Neural cell (in vitro differentiated cells): ENCODE data around the gene GGTLC1.

ENCODE experiments used
- CTCF ChIP-seq: fragments of 450-650 bp; IDR thresholded peaks from 2 replicates; pipeline ENCODE4 v1.5.1; 2014; ENCODE audit warnings: antibody characterized with exemption, mild to moderate bottlenecking, moderate library complexity; ENCODE audit not compliant: poor library complexity, severe bottlenecking
- EP300 ChIP-seq: fragments of 450-650 bp; conservative IDR thresholded peaks from 2 replicates; pipeline ENCODE4 v1.6.1; 2014; ENCODE audit warnings: antibody characterized with exemption, mild to moderate bottlenecking, moderate library complexity; ENCODE audit not compliant: poor library complexity, severe bottlenecking
- EZH2 ChIP-seq: fragments of 200-600, 300-800 bp; shearing (Covaris generic), sonication (generic); IDR thresholded peaks from 2 replicates; pipeline ENCODE4 v1.6.1; 2014; ENCODE audit warnings: antibody characterized with exemption, low read length, borderline replicate concordance, mild to moderate bottlenecking; ENCODE audit not compliant: insufficient read depth, poor library complexity, severe bottlenecking
- MXI1 ChIP-seq: fragments of 450-650 bp; conservative IDR thresholded peaks from 2 replicates; pipeline ENCODE4 v1.6.1; 2014; ENCODE audit warnings: antibody characterized with exemption, mild to moderate bottlenecking; ENCODE audit not compliant: poor library complexity, severe bottlenecking
- POLR2AphosphoS5 ChIP-seq: IDR thresholded peaks from 2 replicates; pipeline ENCODE4 v1.6.1; 2012
- RAD21 ChIP-seq: fragments of 450-650 bp; conservative IDR thresholded peaks from 2 replicates; pipeline ENCODE4 v1.6.1; 2014; ENCODE audit warnings: antibody characterized with exemption, mild to moderate bottlenecking, moderate library complexity
- TF ChIP-seq, protein P1 (sequence below): IDR thresholded peaks from 2 replicates; pipeline ENCODE4 v1.6.1; 2012; ENCODE audit warnings: borderline replicate concordance

DNA sequence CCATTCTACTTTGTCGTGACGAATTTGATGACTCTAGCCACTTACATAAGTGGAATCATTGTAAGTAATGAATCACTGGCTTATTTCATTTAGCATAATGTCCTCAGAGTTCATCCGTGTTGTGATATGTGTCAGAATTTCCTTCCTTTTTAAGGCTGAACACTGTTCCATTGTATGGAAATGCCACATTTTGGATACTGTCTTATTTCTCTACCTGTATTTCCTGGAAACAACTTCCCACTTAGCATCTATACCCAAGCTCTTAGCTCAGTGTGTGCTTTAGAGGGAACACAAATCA lies 28.8 kb upstream of the GGTLC1 start:
- TF ChIP-seq MXI1 (no peak), CTCF (no peak), EZH2 (no peak), EP300 (no peak), RAD21 (no peak), POLR2AphosphoS5 (no peak)
- TF ChIP-seq, protein P1, sequence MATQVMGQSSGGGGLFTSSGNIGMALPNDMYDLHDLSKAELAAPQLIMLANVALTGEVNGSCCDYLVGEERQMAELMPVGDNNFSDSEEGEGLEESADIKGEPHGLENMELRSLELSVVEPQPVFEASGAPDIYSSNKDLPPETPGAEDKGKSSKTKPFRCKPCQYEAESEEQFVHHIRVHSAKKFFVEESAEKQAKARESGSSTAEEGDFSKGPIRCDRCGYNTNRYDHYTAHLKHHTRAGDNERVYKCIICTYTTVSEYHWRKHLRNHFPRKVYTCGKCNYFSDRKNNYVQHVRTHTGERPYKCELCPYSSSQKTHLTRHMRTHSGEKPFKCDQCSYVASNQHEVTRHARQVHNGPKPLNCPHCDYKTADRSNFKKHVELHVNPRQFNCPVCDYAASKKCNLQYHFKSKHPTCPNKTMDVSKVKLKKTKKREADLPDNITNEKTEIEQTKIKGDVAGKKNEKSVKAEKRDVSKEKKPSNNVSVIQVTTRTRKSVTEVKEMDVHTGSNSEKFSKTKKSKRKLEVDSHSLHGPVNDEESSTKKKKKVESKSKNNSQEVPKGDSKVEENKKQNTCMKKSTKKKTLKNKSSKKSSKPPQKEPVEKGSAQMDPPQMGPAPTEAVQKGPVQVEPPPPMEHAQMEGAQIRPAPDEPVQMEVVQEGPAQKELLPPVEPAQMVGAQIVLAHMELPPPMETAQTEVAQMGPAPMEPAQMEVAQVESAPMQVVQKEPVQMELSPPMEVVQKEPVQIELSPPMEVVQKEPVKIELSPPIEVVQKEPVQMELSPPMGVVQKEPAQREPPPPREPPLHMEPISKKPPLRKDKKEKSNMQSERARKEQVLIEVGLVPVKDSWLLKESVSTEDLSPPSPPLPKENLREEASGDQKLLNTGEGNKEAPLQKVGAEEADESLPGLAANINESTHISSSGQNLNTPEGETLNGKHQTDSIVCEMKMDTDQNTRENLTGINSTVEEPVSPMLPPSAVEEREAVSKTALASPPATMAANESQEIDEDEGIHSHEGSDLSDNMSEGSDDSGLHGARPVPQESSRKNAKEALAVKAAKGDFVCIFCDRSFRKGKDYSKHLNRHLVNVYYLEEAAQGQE: no peak
